Ovary (tissue), 3 donors: Measurements from ENCODE around the gene CGGBP1.

ENCODE experiments used
- CTCF ChIP-seq, 3 donors: fragments of 450-650 bp in 2 of 3; fragments of 200-600 bp in 1 of 3; IDR thresholded peaks; one replicate each; pipeline versions ENCODE4 v1.5.1 to v1.8.0; 2016 to 2022; ENCODE audit warnings: antibody characterized with exemption in 3 of 3, mild to moderate bottlenecking in 1 of 3
- EP300 ChIP-seq: sonication (generic); formaldehyde crosslinking; IDR thresholded peaks from one replicate; pipeline ENCODE4 v1.6.1; 2017; ENCODE audit warnings: antibody characterized with exemption
- POLR2A ChIP-seq: fragments of 450-650 bp; IDR thresholded peaks from one replicate; pipeline ENCODE4 v1.6.1; 2017; ENCODE audit warnings: antibody characterized with exemption, mild to moderate bottlenecking, moderate library complexity
- donor health status: DM: no; HTN: no; CAD: no.

- TF ChIP-seq CTCF (IDR thresholded peaks at IDR 0.05) (no peak), POLR2A (no peak), EP300 (no peak)
These were observed 25.0 kb downstream of the CGGBP1 start for GRCh38 chr3:88033808-88034207.
